ENCODE data around the gene TARS1. TPM values are rescaled to one million over a fixed set of nuclear protein-coding genes. Genes with fewer than 3 reads are reported as not detected.
A peak's percentile ranks its signal among the peaks of the same experiment; 100 is the strongest.

Gene TARS1
- 74.4 TPM for total RNA-seq

GRCh38 chr5:33440482-33441240, at the start of gene TARS1:
TARS1 (plus strand) TSS chr5:33440965; CDS start chr5:33441087, 122 bp downstream.
- ATAC-seq: peak; percentile 99
- intact Hi-C loops (cut with DNase I): no loop called here
- DNase-seq (ENCODE audit: low spot score): peak; percentile 98

DNA sequence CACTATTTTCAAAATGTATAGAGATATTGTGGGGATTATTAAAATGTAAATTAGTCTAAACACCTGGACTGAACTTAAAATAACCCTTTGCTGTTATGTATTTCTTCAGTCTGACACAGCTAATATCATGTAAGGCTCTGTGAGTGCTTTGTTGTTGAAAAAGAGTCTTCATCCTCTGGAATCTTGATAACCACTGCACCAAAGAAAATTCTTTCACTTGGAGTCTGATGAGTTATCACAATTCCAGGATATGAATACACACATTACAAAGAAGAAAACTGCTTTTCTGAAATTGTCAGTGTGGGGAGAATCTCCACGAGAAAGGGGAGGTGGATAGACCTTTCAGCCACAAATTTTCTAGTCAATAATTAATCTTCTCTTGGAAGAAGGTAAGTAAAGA, 42.3 kb upstream of the TARS1 start:
- intact Hi-C loops (cut with DNase I): no loop called here
- ATAC-seq: no peak
- no peak for DNase-seq (ENCODE audit: low spot score)

DNA sequence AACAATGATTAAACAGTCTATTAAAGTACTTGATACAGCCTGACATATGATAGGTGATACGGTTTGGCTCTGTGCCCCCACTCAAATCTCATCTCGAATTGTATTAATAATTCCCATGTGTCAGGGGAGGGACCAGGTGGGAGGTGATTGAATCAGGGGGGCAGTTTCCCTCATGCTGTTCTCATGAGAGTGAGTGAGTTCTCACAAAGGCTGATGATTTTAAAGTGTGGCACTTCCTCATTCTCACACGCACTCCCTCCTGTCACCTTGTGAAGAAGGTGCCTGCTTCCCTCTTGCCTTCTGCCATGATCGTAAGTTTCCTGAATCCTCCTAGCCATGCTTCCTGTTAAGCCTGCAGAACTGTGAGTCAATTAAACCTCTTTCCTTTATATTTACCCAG, 40.1 kb upstream of the TARS1 start:
- DNase-seq (ENCODE audit: low spot score) (no peak), ATAC-seq (no peak)
- intact Hi-C loops (cut with DNase I): no loop called here

- intact Hi-C loops (cut with DNase I): no loop called here
- DNase-seq (ENCODE audit: low spot score) (no peak), ATAC-seq (no peak)
These were observed 39.0 kb upstream of the TARS1 start for GRCh38 chr5:33401482-33402390.

DNA sequence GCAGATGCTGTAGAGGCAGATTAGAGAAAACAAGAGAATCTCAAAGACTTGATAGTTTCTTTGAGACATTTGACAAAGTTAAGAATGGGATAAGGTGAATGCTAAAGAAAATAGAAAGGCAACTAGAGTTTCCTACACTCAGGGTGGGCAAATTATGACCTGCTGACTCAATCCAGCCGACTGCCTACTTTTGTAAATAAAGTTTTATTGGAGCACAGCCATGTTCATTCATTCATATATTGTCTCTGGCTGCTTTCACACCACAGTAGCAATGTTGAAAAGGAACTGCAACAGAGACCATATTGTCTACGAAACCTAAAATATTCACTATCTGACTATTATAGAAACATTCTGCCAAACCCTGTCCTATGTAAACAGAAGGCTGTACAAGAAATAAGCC, 37.6 kb upstream of the TARS1 start:
- DNase-seq (ENCODE audit: low spot score) (no peak), ATAC-seq (no peak)
- intact Hi-C loops (cut with DNase I): no loop called here

GRCh38 chr5:33408816-33409215, 31.9 kb upstream of the TARS1 start:
- no peak for DNase-seq (ENCODE audit: low spot score)
- ATAC-seq: peak; percentile 66
- intact Hi-C loops (cut with DNase I): no loop called here

DNA sequence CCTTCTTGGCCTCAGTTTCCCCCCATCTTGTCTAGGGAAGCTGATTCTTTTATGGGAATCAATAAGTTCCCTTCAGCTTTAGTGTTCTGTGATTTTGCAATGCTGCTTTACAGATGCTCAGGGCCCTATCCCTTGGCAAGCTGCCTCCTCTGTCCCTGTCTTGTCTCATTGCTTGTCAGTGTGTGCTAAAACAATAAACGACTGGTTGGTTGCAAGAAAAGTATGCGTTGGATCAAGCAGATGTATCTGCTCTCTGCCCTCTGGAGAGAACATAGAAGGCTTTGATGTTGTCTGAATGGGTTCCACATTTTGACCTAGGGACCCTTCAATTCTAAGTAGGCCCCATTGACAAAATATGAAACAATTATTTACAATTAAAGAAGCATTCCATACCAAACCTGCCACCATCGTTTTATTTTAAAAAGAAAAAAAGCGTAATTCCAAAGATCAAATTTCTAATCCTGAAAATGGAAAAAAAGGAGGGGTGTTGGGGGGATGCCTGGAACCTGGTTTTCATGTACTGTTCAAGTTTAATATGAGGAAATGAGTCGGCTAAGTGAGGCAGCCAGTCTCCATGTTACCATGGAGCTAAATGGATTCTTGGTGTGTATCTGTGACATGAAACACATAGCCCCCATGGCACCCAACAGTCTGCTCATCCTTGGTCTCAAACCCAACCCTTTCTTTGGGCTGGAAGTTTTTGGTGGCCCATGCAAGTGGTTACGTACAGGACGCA, 31.2 kb upstream of the TARS1 start:
- intact Hi-C loops (cut with DNase I): no loop called here
- DNase-seq (ENCODE audit: low spot score): no peak
- peak; percentile 70 for ATAC-seq

- intact Hi-C loops (cut with DNase I): no loop called here
- DNase-seq (ENCODE audit: low spot score) (no peak), ATAC-seq (no peak)
These were observed 30.5 kb upstream of the TARS1 start for GRCh38 chr5:33410221-33410620.

DNA sequence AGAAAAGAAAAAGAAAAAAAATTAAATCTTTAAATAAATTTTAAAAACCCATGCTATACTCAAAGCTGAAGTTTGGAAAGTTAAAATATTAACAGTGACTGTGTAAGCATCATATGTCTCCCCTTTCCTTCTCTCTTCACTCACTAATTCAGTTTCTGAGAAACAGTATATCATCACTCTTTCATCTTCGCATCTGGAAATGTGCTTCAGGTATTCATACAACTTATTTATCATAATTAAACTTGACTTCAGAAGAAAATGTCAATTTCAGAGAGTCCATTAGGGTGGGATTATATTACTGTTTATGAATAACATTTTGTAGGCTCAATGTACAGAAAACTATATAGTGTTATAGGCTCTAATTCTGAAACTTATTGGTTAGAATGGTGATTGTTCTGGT, 29.3 kb upstream of the TARS1 start:
- ATAC-seq: no peak
- no peak for DNase-seq (ENCODE audit: low spot score)
- intact Hi-C loops (cut with DNase I): no loop called here

DNA sequence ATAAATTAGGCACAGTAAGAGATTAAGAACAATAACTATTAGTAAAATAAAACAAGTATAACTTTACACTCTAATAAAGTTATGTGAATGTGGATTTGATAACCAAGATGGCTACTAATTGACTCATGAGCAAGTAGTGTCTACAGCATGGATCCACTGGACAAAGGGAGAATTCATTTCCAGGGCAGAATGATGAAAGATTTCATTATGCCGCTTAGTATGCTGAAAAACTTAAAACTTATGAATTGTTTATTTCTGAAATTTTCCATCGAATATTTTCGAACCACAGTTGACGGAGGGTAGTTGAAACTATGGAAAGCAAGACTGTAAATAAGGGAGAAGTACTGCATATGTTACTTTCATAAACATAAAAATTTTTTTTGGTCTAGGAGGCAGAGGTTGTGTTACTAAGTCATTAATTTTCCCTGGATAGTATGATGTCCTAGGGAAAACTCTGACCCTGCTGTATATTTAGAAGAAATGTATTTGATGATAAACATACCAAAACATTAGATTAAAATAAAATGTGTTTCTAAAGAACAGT, 24.9 kb upstream of the TARS1 start:
- ATAC-seq: no peak
- intact Hi-C loops (cut with DNase I): no loop called here
- DNase-seq (ENCODE audit: low spot score): no peak

DNA sequence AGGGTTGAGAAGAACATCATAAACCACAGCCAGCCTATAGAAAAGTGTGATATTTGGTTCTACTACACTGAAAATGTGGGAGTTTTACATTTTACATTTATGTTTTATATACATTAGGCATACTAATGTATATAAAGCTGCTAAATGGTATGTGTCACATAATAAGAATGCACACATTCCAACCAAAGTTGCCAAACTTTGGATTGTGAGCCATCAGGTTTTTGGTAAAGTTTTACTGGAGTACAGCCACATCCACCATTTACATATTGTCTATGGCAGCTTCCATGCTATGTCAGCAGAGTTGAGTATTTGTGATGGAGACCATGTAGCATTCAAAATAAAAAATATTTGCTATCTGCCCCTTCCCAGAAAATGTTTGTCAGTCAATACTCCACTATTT, 23.1 kb upstream of the TARS1 start:
- ATAC-seq (no peak), DNase-seq (ENCODE audit: low spot score) (no peak)
- intact Hi-C loops (cut with DNase I): no loop called here

DNA sequence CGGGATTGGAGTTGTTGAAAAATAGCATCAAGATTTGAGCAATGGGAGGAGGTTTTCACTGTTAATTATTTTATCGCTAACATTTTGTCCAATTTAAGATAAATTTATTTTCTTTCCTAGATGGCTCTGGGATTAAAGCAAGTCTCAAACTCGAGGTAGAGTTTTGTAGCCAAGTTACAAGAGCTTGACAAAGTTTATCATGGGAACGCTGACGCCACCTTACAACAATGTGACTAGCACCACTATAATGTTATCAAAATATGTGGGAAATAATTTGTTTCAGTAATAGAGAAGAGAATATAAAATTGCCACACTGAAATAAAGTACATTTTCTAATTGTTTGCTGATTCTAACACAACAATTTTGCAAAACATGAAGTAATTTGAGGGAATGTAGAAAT, 19.8 kb upstream of the TARS1 start:
- DNase-seq (ENCODE audit: low spot score) (no peak), ATAC-seq (no peak)
- intact Hi-C loops (cut with DNase I): no loop called here

DNA sequence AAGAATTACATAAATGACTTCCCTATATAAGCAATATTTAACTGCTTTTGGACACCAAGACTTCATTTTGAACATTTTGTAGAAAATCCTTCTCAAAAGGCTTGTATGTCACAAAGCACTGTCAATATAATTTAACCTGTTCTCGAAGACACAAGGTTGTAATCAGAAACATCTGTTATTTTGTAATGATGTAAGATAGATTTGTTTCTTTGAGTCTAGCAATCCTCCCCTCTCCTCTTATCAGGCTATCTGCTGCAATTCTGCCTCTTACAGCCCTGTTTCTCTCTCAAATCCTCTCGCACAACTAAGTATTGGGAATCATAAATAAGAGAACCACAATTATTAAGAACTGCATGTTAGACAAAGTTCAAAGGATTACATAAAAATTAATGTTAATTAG, 18.6 kb upstream of the TARS1 start:
- ATAC-seq (no peak), DNase-seq (ENCODE audit: low spot score) (no peak)
- intact Hi-C loops (cut with DNase I): no loop called here

DNA sequence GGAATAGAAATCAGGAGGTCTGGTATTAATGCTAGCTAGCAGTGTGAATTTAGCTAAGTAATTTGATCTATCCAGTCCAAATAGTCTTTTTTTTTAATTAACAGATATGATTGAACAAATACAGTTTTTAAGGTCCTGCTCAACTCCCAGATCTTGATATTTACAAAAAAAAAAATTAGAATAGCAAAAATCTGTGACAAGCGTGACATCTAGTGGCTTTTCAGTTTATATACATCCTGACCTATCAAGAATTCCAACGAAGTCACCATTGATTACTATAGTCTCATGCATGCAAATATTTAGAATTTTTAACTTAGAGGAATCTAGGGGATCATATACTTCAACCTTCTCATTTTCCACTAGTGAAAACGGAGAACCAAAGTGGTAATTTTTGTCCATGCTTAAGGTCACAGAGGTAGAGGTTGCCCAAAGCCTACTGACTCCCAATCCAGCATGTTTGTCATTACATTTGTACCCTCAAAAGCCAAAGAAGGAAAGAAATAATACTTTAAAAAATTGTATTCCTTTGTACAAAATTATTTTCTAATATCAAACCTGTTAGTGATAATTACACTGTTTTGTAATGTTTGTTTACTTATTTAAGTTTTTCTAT, 17.6 kb upstream of the TARS1 start:
- intact Hi-C loops (cut with DNase I): no loop called here
- DNase-seq (ENCODE audit: low spot score) (no peak), ATAC-seq (peak; percentile 42)

GRCh38 chr5:33425314-33425713, 15.5 kb upstream of the TARS1 start:
- DNase-seq (ENCODE audit: low spot score): no peak
- intact Hi-C loops (cut with DNase I): no loop called here
- ATAC-seq: no peak

DNA sequence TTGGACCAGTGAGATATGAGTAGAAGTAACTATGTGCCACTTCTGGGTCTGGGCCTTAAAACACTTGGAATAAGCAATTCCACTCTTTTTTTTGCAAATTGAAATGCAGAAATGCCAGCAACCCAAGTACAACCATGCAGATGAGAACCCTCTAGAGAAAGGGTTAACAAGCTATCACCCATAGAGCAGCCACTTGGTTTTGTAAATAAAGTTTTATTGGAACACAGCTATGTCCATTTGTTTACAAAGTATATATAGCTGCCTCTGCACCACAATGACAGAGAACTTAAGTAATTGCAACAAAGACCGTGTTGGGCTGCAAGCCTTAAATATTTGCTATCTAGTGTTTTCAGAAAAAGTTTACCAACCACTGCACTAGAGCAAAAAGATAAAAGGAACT, 9.8 kb upstream of the TARS1 start:
- DNase-seq (ENCODE audit: low spot score) (no peak), ATAC-seq (no peak)
- intact Hi-C loops (cut with DNase I): no loop called here

- intact Hi-C loops (cut with DNase I): no loop called here
- DNase-seq (ENCODE audit: low spot score) (no peak), ATAC-seq (no peak)
These were observed 8.1 kb upstream of the TARS1 start for GRCh38 chr5:33432656-33433055.

DNA sequence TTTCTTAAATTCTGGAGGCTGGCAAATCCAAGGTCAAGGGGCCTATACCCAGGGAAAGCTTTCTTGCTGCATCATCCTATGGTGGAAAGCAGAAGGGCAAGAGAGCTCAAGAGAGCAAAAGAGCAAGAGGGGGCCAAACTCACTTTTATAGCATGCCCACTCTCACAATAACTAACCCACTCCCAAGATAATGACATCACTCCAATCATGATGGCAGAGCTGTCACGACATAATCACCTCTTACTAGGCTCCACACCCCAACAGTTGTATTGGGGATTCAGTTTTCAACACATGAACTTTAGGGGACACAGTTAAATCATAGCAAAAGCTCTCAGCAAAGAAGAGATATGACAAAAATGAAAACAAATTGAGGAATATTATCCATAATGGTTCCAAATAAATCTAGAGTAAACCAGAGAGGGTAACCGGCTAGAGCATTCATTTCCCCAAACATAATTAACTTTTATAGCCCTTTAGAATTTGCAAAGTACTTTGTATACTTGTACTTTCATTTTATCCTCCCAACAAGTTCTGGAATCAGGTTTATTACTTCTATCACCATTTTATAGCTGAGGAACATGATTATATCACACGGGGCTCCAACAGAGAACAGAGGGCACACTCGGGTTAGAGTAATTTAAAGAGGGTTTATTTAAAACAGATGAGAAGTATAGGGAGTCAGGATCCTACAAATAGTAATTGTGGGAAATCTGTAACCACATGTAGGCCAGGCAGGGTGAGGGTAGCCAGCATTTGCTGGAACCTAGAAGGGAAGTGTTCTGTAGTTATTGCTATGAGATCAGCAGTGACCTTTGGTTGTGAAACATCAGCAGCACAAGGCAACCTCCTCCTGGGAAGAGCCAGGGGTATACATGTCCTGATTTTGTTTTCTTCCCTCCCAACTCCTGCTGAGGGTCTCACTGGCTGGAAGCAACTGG, 7.2 kb upstream of the TARS1 start:
- peak; percentile 38 for ATAC-seq
- intact Hi-C loops (cut with DNase I): no loop called here
- DNase-seq (ENCODE audit: low spot score): no peak

All from sciatic nerve (tissue), 2 donors.